SK-N-DZ (cell line): ENCODE results near the gene CTIF. TPM values are rescaled to one million over a fixed set of nuclear protein-coding genes. Genes with fewer than 3 reads are reported as not detected.
A peak's percentile ranks its signal among the peaks of the same experiment; 100 is the strongest.
"Not testable (repeated sequence)": the region's sequence is repeated elsewhere in the genome, so short reads cannot be mapped to it uniquely, and the experiment has no call there.

ENCODE experiments used
- DNase-seq: peaks from one replicate; pipeline ENCODE4 v3.0.0-alpha.2; 2015; ENCODE audit warnings: low spot score
- polyA plus RNA-seq, 2 experiments: library from polyadenylated mRNA; depleted of rRNA; stranded (reverse); fragments of >200 nt; gene quantifications; 2 replicates each; pipeline ENCODE4 v1.2.3, GENCODE V29; 2014

The CTIF gene
- polyA plus RNA-seq (2014; cell fraction: cytosol; rRNA removed) = 17.9 and 18.4 TPM in 2 replicates
- polyA plus RNA-seq (2014; cell fraction: nucleus; rRNA removed) = 83.4 and 96.8 TPM in 2 replicates

DNA sequence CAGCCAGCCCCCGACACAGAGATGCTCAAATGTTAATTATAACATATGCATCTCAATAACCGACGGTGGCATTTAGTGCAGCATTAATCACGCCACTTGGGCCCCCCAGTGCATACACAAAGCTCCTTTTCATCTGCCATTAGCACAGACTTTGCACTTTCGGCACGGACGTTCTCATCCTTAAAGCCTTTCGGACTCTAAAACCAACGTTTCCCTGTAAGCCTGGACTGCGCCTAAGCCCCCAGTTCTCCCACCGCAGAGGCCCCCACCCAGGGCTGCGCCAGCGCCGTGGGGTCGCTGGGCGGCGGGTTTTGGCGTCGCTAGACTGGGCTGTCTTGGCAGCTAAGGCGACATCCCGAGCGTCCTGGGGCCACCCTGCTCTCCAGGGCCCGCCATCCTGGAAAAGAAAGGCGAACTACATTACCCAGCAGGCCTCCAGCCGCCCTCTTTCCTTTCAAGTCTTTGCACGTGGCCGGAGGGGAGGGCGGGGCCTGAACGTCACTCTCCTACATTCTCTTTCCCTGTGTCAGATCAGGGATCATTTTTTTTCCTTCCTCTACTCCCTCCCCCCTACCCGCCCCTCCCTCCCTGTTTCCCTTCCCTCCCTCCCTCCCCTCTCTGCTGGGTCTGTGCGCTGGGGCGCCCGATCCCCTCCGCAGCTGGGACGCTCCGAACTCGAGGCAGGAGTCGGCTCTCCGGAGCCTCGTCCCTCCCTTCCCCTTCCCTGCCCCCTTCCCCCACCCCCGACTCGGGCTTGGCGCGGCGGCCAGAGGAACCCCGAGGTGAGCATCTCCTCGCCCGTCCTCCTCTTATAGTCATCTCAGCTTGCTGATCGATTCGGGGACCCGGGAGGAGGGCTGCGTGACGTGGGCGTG, at the start of gene CTIF:
Gene CTIF, plus strand, starts transcription at position 501 of the 875 bp plus-strand sequence. CDS start 80,535 bp downstream, outside the sequence.
- peak; percentile 96 for DNase-seq

DNA sequence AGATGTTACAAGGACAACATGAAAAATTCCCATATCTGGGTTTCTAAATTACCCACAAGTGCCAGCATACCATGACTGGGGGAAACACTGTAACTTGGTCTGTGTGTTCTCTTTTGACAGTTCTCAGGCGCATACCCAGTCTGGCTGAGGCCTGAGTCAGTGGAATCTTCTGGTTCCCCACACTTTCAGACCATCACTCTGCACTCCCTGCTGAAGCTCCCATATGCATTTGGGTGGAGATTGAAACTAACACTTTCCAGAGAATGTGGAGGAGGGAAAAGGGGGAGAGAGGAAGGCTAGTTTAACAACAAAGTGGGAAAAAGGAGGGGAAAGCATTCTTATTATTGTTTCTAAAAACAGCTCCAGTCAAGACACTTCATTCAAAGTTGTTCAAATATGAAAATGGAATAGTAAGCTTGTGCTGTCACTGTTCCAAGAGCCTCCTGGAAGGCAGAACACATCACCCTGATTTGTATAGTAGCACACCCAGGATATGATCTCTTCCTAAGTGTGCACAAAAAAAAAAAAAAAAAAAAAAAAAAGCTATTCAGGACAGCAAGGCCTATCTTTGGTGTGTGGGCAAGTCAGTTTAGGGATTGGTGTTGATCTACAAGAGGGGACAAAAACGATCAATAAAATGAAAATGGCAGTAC, 48.1 kb upstream of the CTIF start:
- no peak for DNase-seq

DNA sequence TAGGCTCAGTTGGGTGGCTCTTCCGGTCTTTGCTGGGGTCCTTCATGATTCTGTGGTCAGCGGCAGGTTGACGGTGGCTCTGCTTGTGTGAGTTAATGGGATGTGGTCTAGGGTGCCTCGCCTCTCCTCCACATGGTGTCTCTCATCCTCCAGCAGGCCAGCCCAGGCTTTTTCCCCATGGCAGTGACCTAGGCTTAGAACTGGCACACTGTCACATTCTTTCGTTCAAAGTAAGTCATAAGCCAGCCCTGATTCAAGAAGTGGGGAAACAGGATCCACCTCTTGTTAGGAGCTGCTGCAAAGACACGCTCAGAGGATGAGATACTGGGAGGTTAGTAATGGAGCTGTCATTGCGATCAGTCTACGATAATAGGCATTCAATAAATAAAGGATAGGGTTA, 46.0 kb upstream of the CTIF start:
- DNase-seq = no peak

DNA sequence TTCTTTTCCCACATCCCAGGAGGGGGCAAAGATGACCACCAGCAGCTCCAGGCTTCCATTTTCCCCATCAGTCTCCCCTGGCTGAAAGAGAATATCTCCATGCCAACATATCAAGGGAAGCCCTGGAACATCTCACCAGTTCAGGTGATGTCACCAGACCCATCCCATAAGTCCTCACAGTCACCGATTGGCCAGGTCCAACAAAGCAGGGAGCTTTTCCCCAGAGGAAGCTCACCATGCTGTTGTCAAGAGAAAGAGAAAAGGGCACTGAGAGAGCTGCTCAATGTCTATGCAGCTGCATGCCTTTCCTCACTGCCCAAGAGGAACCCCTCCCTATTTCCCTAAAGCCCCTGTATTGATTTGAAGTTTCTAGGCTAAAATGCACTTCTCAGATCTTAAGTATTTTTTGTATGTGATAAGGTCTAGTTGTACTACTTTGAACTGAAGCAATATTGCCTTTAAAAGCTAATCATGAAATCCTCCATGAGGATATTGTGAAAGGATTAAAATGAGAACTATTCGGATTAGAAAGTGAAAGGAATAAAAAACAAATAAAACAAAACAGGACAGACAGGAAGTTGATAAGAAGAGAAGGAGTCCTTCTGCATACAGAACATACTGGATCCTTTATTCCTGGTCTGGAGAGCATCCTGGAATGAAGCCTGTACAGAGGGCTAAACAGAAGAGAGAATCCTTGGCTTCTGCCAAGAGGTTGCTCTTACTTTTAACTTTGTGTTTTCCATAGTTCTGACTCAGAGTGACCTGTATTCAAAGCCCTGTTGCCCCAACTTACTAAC, 45.2 kb upstream of the CTIF start:
- no peak for DNase-seq

DNA sequence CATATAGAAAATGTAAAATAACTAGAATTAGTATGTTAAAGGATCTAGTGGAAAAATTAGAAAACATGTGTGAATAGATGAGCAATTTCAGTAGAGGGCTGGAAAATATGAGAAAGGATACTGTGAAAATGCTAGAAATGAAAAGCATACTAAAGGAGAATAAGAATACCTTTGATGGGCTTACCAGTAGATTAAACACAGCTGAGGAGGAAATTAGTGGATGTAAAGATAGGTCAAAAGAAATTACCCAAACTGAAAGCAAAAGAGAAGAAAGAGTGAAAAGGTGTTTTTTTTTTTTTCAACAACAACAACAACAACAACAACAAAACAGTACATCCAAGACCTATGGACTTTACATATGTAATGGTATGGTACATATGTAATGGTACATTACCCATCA, 41.0 kb upstream of the CTIF start:
- DNase-seq = no peak

DNA sequence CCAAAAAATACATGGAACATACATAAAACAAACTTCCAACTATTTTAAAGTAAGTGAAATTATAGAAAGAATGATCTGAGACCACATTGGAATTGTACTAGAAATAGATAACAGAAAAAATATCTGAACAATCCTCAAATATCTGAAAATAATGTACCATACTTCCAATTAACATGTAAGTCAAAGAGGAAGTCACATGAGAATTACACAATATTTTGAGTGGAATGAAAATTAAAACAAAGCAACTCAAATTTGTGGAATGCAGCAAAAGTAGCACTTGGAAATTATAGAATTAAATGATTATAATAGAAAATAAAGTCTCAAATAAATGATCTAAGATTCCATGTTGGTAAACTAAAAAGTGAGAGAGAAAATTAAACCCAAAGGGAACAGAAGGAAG, 38.3 kb upstream of the CTIF start:
- DNase-seq = no peak

DNA sequence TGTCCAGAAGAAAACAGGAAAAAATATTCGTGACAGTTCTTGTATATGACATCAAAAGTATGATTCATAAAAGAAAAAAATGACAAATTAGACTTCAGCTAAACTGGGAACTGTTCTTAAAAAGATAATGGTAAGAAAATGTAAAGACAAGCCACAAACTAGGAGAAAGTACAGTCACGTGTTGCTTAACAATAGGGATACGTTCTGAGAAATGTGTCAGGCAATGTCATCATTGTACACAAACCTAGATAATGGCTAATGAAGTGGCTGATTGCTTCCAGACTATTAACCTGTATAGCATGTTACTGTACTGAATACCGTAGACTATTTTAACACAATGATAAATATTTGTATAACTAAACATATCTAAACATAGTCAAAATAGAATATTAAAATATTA, 35.9 kb upstream of the CTIF start:
- no peak for DNase-seq

DNA sequence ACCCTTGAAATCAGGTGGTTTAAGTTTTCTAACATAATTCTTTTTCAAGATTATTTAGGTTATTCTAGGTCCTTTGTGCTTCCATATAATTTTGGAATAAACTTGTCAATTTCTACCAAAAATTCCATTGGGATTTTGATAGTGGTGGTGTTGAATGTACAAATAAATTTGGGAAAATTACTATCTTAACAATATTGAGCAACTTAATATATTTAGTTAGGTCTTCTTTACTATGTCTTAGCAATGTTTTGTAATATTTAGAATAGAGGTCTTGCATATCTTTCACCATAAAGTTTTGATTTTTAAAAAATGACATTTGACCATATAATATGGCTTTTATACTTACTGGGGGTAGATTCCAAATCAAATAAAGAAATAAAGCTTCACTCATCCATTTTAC, 34.0 kb upstream of the CTIF start:
- DNase-seq = no peak

DNA sequence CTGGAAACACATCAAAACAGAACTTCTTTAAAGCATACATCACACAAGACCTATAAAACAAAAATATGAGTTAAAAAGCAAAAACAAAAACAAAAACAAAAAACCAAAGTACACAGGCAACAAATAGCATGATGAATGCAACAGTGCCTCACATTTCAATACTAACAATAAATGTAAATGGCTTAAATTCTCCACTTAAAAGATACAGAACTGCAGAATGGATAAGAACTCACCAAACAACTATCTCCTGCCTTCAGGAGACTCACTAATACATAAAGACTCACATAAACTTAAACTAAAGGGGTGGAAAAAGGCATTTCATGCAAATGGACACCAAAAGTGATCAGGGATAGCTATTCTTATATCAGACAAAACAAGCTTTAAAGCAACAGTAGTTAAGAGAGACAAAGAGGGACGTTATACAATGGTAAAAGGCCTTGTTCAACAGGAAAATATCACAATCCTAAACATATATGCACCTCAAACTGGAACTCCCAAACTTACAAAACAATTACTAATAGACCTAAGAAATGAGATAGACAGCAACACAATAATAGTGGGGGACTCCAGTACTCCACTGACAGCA, 31.8 kb upstream of the CTIF start:
- DNase-seq = not testable (repeated sequence)

DNA sequence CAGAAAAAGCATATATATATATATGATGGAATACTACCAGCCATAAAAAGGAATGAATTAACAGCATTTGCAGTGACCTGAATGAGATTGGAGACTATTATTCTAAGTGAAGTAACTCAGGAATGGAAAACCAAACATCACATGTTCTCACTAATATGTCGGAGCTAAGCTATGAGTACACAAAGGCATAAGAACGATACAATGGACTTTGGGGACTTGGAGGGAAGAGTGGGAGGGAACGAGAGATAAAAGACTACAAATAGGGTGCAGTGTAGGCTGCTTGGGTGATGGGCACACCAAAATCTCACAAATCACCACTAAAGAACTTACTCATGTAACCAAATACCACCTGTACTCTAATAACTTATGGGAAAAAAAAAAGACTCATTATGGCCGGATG, 26.3 kb upstream of the CTIF start:
- DNase-seq = not testable (repeated sequence)

DNA sequence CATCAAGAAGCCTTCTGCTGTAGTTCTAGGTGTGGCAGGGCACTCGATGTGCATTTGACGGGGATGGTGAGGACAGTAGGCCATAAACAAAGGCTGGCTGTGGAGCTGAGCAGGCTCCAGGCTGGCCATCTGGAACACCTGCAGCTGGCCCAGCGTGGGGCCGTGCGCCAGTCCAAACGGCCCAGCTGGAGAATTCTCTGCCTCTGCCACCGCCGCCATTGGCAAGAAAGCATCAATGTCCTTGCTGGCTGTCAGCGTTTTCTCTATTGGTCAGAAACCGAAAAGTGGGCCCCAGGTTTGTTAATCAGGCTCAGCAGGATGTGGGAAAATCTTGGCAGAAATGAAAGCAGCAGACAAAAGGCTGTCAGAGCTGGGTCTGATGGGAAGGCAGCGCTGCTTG, 24.0 kb upstream of the CTIF start:
- no peak for DNase-seq

DNA sequence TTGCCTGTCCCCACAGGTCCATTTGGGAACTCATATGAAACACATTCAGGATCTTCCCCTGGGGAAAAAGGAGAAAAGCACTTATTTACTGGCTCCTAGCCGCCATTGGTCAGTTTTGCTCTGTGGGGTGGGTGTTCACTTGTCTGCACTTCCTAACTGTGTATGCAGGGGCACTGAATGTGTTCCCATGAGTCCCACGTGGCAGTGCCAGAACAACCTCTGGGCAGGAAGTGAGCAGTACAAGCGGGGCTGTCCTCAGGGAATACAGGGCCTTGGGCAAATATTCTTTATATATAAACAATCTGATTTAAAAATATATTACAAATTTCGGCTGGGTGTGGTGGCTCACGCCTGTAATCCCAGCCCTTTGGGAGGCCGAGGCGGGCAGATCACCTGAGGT, 21.8 kb upstream of the CTIF start:
- DNase-seq = no peak

DNA sequence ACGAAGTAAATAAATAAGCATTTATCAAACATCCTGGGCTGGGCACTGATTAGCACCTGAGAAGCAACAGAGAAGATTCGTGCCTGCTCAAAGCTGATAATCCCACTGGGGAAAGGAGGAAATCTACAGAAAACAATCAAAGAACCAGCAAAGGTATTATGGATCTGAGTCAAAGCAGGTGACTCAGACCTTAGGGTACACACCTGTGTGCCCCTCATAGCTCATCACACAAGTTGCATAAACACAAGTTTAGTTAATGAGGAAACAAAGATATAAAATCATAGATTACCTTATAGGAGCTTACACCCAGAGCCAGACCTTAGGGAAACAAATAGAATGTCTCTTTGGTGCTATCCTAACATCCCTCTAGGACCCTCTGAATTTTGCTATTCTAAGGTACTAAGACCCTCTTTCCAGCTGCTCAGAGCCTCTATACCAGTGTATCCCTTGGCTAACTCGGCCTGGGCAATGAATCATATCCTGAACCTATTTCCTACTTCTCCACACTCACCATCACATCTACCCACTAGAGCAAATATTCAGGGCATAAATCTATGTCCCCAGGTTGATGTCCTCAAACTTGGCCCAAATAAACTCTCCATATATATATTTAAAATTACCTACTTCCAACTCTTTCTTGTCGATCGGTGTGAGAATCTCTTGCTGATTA, 19.3 kb upstream of the CTIF start:
- DNase-seq = no peak

DNA sequence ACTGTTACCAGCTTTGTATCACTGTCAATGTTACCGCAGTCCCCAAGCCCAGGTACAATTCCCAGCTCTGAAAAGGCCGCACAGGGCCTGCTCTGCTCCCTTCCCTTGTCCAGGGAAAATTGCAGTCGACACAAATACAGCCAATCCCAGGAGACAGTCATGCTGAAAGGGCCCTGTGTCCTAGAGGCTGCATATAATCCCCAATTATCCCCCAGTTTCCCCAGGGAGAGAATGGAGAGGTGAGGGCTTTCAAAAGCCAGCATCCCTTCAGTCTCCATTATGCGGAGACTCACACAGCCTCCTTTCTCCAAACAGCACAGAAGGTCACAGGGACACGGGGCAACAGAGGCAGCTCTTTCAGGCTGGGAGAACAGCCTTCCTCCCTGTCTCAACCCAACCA, 17.1 kb upstream of the CTIF start:
- DNase-seq = no peak

DNA sequence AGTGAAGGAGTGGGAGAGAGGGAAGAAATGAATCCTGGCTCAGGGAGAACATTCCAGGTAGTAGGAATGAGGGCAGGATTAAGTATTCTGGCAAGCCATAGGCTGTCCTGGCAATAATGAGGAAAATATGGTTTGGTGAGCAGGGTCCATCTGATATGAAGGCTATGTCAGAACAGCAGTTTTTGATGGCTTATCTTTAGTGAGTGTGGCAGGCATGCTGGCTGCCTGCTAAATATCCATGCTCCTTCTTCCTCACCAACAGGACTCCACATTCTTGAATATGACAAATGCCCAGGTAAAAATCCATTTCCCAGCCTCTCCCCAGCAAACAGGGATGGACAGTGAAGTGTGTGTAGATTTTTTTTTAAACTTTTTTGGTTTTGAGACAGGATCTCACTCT, 13.2 kb upstream of the CTIF start:
- no peak for DNase-seq

DNA sequence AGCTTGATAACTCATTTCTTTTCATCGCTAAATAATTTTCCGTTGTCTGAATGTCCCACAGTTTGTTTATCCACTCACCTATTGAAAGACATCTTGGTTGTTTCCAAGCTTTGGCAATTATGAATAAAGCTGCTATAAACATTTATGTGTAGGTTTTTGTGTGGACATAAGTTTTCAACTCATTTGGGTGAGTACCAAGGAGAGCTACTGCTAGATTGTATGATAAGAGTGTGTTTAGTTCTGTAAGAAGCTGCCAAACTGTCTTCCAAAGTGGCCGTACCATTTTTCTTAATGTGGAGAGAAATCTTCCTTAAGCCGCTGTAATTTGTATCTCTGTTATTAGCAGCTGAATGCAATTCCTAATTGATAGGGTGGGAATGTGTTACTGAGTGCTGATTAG, 11.4 kb upstream of the CTIF start:
- no peak for DNase-seq

DNA sequence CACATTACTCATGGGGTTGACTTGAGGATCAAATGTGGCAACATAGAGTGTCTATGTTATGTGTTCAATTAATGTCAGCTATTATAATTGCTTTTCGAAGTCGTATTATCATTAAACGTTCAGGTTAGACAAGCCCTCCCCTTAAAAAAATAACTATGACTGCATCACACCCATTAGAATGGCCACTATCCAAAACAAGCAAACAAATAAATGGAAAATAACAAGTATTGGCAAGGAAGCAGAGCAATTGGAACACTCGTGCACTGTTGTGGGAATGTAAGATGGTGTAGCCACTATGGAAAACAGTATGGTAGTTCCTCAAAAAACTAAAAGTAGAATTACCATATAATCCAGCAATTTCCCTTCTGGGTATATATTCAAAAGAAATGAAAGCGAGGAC, 10.0 kb upstream of the CTIF start:
- no peak for DNase-seq

DNA sequence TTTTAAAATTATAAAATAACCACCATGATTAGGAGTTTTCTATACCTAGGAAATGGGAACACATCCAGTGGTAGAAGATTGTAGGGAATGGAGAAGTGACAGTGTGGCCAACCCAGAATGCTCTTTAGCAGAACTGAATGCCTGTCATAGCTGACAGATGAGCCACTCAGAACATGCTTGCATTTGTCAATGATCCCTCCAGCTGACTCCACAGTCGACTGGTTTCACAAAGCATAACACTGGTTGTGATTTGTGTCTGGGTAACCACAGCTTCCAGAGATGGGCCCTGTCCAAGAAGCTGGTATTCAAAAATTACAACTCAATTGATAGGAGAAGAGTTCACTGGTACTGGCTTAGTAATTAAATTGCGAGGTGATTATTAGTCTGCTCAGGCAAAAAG, 9.0 kb upstream of the CTIF start:
- no peak for DNase-seq

DNA sequence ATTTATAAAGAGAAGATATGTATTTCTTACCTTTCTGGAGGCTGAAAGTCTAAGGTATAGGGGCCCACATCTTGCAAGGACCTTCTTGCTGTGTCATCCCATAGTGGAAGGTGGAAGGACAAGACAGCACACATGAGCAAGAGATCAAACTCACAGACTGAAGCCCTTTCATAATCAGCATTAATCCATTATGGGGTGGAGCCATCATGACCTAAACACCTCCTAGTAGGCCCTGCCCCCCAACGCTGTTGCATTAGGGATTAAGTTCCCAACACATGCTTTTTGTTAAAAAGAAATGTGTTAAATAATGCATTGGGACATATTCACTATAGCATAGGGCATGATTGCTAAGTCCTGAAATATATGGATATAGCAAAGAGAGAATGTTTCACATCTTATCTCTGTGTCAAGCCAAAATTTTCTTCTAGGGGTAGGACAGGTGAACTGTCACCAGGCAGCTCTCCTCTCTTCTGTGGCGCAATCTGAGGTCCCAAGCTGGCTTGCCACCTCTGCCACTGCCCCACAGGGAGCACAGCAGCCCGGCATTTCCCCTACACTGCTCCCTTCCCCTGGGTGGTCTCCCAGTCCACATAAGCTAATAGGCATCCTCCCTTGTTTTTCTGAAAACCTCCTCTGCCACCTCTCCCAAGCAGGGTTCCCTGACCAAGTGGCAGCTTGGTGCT, 8.3 kb upstream of the CTIF start:
- DNase-seq = no peak

DNA sequence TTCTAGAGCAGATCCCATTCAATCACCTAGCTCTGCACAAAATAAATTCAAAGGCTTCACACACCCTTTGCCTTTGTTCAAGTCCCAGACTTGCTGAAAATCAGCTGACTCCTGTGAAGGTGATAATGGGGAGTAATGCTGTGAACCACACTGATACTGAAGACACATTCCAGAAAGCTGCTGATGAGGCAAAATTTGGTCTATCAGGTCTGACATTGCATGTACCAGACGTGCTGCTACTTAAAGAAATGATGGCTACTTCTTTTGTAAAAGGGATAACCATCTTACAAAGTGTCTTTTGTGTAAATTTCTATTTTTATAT, 7.8 kb upstream of the CTIF start:
- DNase-seq = no peak

DNA sequence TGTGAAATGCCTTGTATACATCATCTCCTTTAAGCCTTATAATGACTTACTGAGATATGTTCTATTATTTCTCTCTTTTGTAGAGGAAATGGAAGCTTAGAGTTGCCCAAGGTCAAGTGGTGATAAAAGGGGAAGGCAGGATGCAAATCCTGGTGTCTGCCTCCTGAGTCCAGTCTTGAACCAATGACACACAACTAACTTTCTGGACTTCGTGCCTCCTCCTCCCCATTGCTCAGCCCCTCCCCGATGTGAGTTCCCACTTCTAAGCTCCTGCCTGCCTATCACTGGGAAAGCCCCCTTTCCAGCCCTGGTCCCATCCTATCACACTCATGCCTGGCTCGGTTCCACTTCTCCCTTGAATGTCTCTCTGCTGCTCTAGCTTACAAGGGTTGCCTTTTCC, 6.9 kb upstream of the CTIF start:
- DNase-seq = no peak
